Nucleus accumbens (tissue), 56 donors: Measurements from ENCODE around the gene CTRB1.
"Not testable (repeated sequence)": the region's sequence is repeated elsewhere in the genome, so short reads cannot be mapped to it uniquely, and the experiment has no call there.

ENCODE experiments used
- DNase-seq, 56 donors: peaks; one replicate each; lab custom pipeline; 2025; lab: John Stamatoyannopoulos, UW

Gene CTRB1

DNA sequence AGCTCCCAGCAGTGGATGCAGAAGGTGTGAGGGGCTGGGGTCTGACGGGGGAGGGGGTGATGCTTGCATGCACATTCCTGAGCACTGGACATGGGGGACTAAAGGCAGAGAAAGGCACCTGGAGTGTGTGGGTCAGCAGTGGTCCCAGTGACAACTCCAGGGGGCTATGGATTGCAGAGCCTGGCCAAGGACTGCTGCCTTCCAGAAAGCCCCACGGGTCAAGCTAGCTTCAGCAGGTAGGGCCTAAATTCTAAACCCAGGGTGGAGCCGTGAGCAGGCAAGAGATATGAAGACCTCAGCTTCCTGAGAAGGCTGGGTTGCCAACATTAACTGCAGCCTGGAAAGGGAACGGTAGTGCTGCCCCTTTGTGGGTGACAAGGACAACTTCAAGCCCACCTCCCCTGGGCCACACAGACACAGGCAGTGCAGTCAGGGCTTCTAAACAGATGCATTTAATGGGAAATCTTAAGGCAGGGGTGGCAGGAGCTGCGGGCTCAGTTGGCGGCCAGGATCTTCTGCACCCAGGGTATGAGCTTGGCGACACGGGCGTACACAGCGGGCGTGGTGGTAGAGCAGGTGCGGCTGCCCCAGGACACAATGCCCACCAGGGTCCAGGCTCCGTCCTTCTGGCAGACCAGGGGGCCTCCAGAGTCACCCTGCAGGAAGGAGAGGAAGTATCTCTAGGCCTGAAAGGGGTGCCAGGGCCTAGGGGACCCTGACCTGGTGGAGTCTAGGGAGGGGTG is 14.9 kb upstream of the CTRB1 start:
- no peak for DNase-seq

DNA sequence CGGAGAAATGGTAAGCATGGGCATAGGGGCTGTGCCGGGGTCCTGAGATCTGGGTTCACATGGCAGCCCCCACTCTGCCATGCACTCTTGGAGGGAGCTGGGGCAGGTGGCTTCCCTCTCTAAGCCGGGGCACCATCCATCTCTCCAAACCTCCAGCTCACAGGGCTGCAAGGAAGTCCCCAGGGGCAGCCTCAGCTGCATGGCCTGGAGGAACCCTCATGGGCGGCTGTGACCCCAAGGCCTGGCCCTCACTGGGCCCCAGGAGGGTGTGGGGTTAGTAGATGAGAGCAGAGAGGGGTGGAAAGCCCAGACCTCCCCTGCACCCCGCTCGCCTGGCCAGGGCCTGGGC is 14.4 kb upstream of the CTRB1 start:
- no peak for DNase-seq

DNA sequence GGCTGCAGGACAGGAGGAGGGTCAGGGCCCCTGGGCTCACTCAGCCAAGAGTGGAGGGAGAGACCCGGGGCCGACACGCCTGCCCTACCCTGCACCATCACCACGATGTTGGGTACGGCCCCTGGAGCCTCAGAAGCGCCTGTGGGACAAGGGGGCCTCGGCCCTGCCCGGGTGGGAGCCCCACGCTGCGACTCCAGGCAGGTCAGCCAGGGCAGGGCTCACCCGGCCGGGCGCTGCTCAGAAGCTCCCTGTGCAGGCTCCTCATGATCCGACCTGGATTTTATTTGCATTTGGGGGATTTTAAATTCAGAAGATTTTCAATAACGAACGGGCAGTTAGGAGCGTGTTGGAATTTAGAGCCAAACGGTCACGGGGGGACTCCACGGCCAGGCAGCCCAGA is 13.9 kb upstream of the CTRB1 start:
- not testable (repeated sequence) for DNase-seq

DNA sequence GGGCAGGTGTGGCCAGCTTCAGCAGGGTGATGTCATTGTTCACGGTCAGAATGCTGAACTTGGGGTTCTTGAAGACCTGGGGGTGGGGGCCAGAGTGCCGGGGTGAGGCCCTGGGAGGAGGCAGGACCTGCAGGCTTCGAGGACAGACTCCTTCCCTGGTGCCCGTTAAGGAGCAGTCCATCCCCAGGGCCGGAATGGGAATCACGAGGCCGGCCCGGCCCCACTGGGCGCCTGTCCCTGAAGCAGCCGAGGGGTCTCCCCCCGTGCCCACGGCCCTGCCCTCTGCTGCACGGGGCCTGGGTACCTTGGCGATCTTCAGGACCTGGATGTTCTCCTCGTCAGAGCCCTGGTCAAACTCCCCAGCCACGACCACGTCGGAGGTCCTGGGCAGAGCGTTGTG is 13.3 kb upstream of the CTRB1 start:
- not testable (repeated sequence) for DNase-seq

DNA sequence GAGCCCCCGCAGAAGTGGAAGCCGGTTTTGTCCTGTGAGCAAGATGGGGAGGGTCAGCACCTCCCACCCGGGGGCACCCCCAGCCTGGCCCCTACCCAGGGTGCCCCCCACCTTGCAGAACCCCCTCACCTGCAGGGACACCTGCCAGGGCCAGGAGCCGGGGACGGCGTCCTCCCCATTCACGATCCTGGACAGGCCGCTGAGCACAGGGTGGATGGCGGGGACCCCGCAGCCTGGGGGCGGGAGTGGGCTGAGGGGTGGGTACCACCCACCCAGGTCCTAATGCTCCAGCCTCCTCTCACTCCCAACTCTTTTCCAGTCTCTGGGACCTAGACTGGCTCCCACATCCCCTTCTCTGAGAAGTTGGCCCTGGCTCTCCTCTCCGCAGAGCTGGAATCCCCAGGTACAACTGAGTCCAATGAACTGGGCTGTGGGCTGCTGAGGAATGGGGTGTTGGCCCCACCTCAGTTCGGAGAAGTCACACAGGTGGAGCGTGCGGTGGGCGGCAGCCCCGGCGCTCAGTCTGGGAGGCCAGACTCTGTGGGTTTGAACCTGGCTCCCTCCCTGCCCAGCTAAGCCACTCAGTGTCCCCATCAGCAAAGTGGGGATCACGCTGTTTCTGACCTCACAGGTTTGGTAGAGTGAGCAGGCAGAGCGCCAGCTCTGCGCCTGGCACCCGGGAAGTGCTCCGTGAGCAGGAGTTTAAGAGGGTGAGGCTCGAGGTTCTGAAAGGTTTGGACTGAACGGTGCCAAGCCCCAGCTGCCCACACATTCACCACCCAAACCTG is 12.6 kb upstream of the CTRB1 start:
- DNase-seq: not testable (repeated sequence)

DNA sequence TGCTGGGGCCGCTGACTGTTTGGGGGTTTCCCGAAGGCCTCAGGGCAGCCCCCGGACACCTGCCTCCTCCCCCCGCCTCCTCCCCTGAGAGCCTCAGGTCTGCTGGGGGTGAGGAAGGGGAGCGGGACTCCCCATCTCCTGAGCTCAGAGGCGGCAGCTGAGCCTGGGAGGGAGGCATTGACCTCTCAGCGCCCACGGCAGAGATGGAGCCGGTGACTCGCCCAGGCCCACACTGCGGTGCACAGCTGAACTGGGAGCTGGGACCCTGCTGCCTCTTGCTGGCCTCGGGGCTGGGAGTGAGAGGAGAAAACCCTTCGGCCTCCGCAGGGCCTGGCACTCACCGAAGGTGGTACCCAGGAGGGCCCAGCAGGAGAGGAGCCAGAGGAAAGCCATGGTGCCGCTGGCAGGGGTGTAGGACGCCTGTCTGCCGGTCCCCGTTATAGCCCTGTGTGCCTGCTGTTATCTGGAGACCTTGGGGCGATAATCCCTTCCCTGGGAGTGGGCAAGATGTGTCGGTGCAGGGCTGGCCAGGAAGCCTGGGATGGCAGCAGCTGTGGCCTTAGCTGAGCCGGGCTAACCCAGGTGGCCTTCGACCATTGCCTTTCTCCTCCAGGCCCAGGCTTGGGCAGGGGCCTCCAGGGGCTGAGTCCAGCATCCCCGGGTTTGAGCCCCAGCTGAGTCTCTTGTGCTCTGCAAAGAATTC is 11.9 kb upstream of the CTRB1 start, which contains the start of gene CTRB2:
Gene CTRB2, minus strand, starts transcription at position 413 of the 703 bp plus-strand sequence. Its CDS starts 20 bp downstream, at position 393.
- no peak for DNase-seq

DNA sequence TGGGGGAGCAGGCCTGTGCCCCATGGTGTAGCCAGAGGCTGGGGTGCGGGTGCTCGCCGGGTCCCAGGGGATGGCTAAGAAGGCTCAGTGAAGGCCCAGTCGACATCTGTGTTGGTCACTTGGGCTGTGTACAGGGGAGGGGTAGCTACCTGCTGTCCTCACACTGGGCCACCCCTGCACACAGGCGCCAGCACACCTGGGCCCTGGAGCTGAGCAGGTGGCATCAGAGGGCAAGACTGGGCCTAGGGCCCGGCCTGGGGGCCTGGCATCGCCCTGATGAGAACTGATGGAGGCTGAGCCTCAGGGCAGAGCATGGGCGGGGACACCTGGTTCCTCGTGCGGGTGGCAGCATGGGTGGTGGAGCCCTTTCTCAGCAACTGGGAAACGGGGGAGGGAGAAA is 11.0 kb upstream of the CTRB1 start:
- no peak for DNase-seq

DNA sequence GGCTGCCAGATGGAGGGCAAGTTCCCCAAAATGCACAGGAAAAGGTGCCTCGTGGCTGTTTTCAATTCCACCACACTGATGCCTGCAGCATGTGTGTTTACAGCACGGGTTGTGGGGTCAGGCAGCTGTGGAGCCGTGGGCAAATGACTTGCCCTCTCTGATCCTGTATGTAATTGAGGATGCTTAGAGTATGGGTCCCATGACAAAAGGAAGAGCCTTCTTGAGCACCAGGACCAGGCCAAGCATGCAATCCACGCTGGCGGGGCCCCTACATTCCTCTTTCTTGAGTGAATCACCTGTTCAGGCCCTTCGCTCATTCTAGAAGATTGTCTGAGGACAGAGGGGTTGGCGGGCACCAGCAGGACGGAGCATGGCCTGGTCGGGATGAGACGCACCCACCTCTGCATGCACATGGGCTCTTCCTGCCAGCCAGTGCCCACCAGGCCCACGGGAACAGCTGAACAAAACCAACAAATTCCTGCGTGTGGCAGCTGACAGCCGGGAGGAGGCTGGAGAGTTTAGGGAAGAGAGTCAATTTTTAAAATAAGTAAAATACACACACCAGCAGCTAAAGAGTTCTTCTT is 10.5 kb upstream of the CTRB1 start:
- no peak for DNase-seq

DNA sequence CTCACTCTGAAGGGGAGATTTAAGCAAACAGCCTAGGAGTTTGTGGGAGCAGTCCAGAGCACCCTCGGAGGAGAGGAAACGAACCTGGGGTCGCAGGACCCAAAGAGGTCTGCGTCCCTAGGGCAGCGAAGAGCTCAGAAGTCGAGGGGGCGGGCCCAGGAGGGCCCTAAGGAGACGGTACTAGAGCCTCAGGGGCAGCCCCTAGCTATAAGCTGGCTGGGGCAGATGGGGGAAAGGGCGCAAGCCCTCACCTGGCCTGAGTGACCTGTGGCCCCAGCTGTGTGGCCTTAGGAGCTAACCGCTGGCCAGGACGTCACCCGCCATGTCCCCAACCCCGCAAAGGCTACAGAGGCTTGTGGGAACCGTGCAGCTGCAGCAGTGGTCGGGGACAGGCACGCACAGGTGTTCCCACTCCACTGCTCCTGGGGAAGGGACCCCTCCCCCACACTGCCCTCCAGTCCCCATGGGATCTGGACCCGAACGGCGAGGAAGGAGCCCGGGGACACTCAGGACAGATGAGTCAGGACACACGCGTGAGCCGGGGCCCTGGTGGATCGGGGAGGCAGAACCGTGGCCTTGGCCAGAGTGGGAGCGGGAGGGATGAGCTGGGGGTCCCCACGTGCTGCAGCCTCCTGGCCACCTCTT is 9.8 kb upstream of the CTRB1 start:
- no peak for DNase-seq

DNA sequence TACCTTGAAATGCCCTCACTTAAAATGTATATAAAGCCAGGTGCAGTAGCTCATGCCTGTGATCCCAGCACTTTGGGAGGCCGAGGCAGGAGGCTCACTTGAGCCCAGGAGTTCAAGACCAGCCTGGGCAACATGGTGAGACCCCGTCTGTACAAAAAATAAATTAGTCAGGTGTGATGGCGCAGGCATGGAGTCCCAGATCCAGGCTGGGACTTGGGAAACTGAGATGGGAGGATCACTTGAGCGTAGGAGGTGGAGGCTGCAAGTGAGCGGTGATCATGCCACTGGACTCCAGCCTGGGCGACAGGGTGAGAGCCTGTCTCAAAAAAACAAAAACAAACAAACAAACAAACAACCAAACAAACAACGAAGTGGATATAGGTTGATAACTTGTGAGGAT is 9.3 kb upstream of the CTRB1 start:
- DNase-seq: not testable (repeated sequence)

DNA sequence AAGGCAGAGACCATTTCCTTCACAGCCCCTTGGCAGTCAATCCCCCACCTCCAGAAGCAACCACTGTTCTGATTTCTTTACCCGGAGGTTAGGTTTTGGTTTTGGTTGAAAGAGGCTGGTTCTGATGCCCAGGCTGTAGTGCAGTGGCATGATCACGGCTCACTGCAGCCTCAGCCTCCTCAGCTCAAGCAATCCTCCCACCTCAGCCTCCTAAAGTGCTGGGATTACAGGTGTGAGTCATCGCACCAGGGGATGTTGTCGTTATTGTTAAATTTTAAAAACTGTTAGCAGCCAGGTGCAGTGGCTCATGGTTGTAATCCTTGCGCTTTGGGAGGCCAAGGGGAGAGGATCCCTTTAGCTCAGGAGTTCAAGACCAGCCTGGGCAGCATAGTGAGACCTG is 8.8 kb upstream of the CTRB1 start:
- DNase-seq: no peak

DNA sequence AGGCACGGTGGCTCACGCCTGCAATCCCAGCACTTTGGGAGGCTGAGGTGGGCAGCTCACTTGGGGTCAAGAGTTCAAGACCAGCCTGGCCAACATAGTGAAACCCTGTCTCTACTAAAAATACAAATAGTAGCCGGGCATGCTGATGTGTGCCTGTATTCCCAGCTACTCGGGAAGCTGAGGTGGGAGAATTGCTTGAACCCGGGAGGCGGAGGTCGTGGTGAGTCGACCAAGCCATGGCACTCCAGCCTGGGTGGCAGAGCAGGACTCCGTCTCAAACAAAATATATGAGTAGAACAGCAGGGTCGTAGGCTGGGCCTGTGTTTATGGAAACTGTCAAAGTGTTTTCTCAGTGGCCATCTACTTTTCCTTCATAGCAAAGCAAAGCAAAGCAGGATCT is 7.5 kb upstream of the CTRB1 start:
- DNase-seq: not testable (repeated sequence)

DNA sequence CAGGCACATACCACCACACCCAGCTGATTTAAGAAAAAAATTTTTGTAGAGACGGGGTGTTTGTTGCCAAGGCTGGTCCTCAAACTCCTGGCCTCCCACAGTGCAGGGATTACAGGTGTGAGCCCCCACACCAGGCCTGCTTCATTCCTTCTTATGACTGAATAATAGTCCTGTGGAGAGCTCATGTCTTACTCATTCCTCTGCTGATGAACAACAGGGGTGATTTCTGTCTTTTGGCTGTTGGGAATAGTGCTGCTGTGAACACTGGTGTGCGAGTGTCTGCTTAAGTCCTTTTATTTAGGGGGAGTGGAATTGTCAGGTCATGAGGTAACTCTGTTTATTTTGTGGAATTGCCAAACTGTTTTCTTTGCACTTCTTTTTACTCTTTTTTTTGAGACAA is 2.7 kb upstream of the CTRB1 start:
- no peak for DNase-seq

DNA sequence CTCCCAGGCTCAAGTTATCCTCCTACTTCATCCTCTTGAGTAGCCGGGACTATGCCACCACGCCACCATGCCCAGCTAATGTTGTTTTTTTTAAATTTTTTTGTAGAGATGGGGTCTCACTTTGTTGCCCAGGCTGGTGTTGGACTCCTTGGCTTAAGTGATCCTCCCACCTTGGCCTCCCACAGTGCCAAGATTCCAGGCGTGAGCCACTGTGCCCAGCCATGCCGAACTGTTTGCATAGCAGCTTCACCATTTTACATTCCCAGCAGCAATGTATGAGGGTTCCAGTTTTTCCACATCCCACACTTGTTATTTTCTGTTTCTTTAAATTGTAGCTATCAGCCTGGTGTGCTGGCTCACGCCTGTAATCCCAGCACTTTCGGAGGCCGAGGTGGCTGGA is 2.2 kb upstream of the CTRB1 start:
- no peak for DNase-seq

DNA sequence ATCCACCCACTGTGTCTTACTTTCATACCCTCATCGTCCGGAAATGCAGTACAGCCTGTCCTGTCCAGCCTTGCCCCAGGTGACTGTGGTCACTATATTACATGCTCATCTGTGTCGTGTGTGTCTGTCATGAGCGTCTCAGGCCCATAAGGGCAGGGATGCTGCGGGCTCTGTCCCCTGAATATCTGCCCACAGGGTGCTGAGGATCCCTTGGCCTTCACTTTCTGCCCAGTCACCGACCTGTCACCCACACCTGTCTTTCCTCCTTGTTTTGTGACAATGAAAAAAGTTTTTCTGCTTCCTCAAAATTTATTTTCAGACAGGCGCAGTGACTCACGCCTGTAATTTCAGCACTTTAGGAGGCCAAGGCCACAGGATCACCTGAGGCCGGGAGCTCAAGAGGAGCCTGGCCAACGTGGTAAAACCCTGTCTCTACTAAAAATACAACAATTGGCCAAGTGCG is 1.4 kb upstream of the CTRB1 start:
- DNase-seq: no peak

DNA sequence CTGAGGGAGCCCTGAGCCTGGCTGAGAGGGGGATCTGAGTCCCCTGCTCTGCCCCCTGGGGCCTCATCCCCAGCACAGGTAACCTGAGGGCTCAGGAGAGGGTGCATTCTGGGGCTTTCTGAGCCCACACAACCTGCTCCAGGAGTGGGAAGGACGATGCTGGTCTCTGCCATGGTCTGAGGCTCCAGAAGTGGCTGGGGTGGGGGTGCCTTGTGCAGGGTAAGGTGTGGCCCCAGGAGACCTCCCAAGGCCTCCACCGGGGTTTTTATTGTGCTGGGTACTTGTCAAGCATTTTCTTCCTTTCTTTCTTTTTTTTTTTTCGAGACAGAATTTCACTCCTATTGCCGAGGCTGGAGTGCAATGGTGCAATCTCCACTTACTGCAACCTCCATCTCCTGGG is 300 bp downstream of the CTRB1 start:
- no peak for DNase-seq

DNA sequence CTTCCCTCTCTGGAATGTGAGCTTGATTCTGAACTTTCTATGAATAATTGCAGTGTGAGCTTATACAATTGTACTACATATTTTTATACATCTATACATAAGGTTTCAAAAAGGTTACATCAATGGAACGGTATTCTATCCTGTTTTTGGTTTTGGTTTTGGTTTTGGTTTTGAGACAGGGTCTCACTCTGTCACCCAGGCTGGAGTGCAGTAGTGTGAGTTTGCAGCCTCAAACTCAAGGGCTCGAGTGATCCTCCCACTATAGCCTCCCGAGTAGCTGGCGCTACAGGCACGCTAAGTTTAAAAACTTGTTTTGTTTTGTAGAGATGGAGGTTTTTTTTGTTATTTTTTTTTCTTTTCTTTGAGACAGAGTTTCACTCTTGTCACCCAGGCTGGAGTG is 1.1 kb downstream of the CTRB1 start:
- no peak for DNase-seq

DNA sequence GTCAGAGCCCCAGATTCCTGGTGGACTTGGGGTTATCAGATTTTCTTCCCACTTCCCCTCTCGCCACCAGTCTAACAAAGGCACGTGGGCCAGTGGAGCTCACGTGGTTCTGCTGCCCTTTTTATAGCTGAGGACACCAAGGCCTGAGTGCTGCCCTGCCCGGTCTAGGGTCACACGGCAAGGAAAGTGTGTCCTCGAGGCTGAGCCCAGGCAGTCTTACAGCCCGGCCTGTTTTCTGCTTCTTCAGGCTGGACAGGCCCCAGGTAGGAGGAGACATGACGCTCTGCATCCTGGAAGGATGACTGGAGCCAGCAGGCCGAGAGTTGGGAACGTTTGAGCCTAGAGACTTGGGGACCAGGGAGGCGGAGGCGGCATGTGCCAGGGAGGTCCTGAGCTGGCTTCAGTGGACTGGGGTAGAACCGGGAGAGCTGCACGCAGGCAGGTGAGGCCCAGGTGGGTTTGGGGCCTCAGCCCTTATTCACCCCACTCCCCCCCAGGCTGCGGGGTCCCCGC is 3.5 kb downstream of the CTRB1 start:
- no peak for DNase-seq

DNA sequence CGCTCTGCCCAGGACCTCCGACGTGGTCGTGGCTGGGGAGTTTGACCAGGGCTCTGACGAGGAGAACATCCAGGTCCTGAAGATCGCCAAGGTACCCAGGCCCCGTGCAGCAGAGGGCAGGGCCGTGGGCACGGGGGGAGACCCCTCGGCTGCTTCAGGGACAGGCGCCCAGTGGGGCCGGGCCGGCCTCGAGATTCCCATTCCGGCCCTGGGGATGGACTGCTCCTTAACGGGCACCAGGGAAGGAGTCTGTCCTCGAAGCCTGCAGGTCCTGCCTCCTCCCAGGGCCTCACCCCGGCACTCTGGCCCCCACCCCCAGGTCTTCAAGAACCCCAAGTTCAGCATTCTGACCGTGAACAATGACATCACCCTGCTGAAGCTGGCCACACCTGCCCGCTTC is 4.3 kb downstream of the CTRB1 start:
- not testable (repeated sequence) for DNase-seq
